HG02870 (cell line): Measurements from ENCODE around the gene RMND5A.

Experiments used
- ATAC-seq: cut with Tn5 transposase; IDR thresholded peaks from one replicate; pipeline ENCODE4 v1.9.1; 2021; ENCODE audit warnings: mild to moderate bottlenecking, moderate library complexity; ENCODE audit not compliant: unreplicated experiment

The RMND5A gene

DNA sequence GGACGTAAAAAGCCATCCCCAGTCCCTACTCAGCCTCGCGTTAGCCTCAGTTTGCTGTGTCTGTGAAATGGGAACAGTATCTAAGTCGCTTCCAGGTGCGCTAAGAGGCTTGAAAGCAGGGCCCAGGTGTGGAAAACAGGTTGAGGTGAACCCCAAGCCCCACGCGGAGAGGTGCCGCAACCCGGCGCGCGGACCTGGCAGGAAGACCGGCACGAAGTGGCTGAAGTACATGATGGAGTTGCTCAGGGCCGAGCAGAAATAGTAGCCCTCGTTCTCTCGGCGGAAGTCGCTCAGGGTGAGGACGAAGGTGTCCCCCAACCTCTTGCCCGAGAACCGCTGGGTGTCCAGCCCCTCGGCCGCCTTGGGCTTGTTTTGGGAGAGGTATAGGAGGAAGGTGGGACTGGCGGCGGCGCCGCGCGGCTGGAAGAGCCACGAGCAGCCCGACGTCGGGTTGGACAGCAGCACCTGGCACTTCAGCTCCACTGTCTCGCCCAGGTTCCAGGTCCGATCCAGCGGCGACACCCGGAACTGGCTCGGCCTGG, 70.1 kb downstream of the RMND5A start:
- ATAC-seq: no peak

DNA sequence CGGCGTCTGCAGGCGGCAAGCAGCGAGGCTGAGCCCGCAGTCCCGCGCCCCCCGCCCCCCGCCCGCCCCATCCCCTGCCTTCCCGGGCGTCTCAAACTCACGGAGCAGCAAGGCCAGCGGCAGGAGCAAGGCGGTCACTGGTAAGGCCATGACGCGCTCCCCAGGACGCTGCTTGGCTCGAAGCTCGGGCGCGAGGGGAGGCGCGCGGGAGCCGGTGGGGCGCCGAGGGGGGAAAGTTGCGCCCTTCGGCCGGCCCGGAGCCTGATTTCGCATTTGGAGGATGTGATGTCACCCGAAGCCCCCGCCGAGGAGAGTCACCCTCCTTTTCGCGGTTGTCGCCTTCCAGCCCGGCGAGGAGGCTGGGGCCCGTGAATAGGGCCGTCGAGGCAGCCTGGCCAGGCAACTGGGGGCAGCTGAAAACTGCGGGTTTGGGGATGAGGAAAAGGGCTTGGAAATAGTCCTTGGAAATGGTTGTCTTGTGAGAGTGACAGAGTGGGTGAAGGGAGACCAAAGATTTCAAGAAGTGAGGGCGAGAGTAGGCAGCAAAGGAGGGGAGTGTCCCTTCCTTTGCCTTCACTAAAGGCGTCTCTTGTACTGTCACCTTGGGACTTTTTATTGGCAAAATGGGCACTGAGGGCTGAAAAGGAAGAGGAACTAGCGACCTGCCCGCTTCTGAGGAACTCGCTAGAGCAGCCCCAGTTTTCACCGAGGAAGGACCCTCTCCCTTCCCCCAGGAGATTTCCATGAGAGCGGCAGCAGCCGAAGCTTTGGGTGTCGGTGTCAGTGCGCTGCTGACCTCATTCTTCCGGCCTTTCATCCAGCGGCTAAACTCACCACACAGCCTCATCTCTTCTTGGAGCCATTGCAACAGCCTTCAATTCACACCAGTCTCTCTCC, 70.8 kb downstream of the RMND5A start, which contains the start of gene CD8A:
CD8A (minus strand) TSS at position 238 of the 897 bp plus-strand sequence; CDS start at position 150, 88 bp downstream.
- ATAC-seq: no peak

GRCh38 chr2:86791573-86791972, 71.5 kb downstream of the RMND5A start:
- no peak for ATAC-seq

GRCh38 chr2:86793752-86794151, 73.7 kb downstream of the RMND5A start:
- ATAC-seq: no peak

GRCh38 chr2:86794861-86795260, 74.8 kb downstream of the RMND5A start:
- no peak for ATAC-seq

- ATAC-seq: no peak
These were observed 80.9 kb downstream of the RMND5A start for GRCh38 chr2:86800856-86801567.

GRCh38 chr2:86806059-86806857, 86.2 kb downstream of the RMND5A start:
- no peak for ATAC-seq

GRCh38 chr2:86807133-86807467, 87.0 kb downstream of the RMND5A start:
- no peak for ATAC-seq

GRCh38 chr2:86807468-86808275, 87.6 kb downstream of the RMND5A start:
- no peak for ATAC-seq

DNA sequence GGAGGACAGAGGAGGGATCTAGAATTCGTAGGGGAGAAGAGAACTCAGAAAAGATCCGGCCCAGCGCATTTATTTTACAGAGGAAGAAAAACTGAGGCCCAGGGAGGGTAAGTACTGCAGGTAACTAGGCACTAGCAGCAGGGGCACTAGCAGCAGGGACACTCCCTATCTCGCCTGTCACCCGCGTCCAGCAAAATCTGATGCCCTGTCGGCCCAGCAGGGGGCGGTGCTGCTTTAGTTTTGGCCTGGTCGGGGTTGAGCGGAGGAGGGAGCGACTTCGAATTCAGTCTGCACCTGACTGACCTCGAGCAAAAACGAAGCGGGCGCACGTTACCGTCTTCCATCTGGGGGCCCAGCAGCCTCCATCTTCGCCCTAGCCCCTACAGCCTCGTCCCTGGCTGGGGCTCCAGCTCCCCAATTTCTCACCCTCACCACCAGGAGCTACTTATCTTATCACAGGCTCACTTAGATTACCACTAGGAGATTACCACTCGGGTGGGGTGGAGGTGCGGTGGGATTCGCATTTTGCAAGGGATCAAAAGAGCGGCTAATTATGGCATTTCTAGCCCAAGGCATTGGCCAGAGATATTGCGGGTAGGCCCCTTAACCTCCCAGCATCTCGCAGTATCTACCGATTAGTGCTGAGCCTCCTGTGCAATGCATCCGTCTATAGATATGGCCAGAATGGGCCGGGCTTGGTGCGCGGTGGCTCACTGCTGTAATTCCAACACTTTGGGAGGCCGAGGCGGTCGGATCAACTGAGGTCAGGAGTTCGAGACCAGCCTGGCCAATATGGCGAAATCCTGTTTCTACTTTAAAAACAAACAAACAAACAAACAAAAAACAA, 88.4 kb downstream of the RMND5A start:
- ATAC-seq: peak; percentile 93

GRCh38 chr2:86809481-86810121, 89.5 kb downstream of the RMND5A start:
- ATAC-seq: no peak

GRCh38 chr2:86815611-86816010, 95.5 kb downstream of the RMND5A start:
- no peak for ATAC-seq

DNA sequence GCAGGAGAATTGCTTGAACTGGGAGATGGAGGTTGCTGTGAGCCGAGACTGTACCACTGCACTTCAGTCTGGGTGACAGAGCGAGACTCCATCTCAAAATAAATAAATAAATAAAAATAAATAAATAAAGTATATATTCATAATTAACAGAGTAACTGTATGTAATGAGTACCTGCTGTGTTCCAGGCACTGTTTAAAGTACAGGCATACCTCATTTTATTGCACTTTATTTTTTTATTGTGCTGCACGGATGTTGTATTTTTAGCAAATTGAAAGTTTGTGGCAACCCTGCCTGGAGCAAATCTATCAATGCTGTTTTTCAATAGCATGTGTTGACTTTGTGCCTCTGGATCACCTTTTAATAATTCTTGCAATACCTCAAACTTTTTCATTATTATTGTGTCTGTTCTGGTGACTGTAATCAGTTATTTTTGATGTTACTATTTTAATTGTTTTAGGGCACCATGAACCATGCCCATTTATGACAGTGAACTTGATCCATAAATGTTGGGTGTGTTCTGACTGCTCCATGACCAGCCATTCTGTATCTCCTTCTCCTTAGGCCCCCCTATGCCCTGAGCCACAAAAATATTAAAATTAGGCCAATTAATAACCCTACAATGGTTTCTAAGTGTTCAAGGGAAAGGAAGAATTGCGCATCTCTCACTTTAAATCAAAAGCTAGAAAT, 98.2 kb downstream of the RMND5A start:
- no peak for ATAC-seq

DNA sequence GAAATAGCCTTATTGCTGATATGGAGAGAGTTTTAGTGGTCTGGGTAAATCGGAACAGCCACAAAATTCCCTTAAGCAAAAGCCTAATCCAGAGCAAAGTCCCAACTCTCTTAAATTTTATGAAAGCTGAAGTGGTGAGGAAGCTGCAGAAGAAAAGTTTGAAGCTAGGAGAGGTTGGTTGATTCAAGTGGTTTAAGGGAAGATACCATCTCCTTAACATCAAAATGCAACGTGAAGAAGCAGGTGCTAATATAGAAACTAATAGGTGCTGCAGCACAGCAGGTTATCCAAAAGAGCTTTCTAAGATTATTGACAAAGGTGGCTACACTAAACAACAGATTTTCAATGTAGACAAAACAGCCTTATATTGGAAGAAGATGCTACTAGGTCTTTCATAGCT, 98.9 kb downstream of the RMND5A start:
- ATAC-seq: no peak

- no peak for ATAC-seq
These were observed 101.2 kb downstream of the RMND5A start for GRCh38 chr2:86821306-86821705.

DNA sequence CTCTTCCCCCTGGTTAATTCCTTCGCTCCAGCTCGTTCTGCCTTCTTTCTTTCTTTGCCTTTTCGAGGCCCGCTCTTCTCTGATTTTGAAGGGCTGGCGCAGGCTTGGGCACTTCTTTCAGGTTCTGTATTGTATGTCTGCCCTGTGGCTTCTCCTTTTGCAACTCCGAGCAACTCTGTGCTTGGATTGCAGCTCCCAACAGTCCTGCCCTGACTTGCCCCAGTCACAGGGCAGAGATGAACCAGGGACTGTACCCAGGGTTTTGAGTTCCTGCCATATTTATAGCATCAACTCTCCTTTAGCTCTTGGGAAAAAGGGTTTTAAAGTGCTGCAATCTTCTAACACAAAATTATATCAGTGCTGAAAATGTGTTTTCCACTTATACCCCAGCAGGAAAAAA, 101.8 kb downstream of the RMND5A start:
- no peak for ATAC-seq

- ATAC-seq: no peak
These were observed 102.7 kb downstream of the RMND5A start for GRCh38 chr2:86822668-86823345.
